Bronchial epithelial cell (primary cell): ENCODE results near the gene TXNRD1. TPM values are rescaled to one million over a fixed set of nuclear protein-coding genes. Genes with fewer than 3 reads are reported as not detected.
A peak's percentile ranks its signal among the peaks of the same experiment; 100 is the strongest.
"Not testable (repeated sequence)": the region's sequence is repeated elsewhere in the genome, so short reads cannot be mapped to it uniquely, and the experiment has no call there.

Experiments
- DNase-seq: peaks from one replicate; pipeline ENCODE4 v3.0.0-alpha.2; 2010; ENCODE audit warnings: low read depth
- FAIRE-seq: peaks from 2 replicates; lab custom pipeline; 2011; peaks lifted over from hg19 to GRCh38; lab: Jason Lieb, UNC
- H3K27me3 ChIP-seq: 2 replicates; pipeline ENCODE4 v1.5.1; 2011; ENCODE audit warnings: low read length; ENCODE audit not compliant: control insufficient read depth, insufficient read depth
- H3K36me3 ChIP-seq: 2 replicates; pipeline ENCODE4 v1.5.1; 2011; ENCODE audit warnings: low read length; ENCODE audit not compliant: control insufficient read depth, insufficient read depth
- H3K4me3 ChIP-seq: 2 replicates; pipeline ENCODE4 v1.5.1; 2011; ENCODE audit warnings: mild to moderate bottlenecking, low read depth, low read length, control low read depth
- total RNA-seq: library from RNA; depleted of rRNA; stranded (reverse); fragments of >200 nt; gene quantifications from 2 replicates; pipeline ENCODE4 v1.2.1, GENCODE V29; 2014
- TF ChIP-seq, protein P1 (sequence below): IDR thresholded peaks from 2 replicates; pipeline ENCODE4 v1.5.1; 2011; ENCODE audit warnings: mild to moderate bottlenecking, moderate library complexity, low read length, control low read depth, inconsistent platforms; ENCODE audit not compliant: insufficient read depth, severe bottlenecking

The TXNRD1 gene
- total RNA-seq, 1 donor from 2014 or later: 88.2 TPM

DNA sequence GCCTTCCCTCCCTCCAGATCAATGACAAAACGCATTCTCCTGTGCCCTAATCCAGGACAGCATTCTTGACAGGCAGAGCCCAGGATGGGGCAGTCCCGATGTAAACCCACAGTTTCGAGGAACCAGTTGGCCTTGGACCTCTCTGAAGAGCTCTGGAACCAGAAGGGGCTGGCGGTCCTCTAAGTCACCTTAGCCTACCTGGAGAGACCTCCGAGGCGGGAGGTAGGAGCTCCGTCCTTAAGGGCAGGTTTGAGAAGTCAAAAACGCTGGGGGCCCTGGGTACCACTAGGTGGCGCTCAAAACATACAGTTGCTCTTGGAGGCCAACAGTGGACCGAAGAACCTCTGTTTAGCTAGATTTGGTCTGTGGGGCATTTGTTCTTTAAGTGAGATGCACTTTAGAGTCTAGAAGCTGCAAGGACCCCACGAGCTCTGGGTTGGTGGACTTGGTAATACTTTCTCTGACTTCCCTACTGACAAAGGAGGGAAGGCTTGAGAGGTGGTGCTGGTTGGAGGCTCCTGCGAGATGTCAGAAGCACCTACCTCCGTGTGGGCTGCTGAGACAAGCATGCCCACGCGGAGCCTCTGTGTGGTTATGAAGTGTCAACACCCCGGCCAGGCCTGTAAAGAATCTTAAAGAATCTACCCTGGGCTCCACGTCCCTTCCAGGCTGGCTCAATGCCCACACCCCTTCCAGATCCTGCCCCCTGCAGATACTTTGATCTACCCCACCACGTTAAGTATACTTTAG lies 166.3 kb downstream of the TXNRD1 start:
- DNase-seq: peak; percentile 64
- TF ChIP-seq, protein P1, sequence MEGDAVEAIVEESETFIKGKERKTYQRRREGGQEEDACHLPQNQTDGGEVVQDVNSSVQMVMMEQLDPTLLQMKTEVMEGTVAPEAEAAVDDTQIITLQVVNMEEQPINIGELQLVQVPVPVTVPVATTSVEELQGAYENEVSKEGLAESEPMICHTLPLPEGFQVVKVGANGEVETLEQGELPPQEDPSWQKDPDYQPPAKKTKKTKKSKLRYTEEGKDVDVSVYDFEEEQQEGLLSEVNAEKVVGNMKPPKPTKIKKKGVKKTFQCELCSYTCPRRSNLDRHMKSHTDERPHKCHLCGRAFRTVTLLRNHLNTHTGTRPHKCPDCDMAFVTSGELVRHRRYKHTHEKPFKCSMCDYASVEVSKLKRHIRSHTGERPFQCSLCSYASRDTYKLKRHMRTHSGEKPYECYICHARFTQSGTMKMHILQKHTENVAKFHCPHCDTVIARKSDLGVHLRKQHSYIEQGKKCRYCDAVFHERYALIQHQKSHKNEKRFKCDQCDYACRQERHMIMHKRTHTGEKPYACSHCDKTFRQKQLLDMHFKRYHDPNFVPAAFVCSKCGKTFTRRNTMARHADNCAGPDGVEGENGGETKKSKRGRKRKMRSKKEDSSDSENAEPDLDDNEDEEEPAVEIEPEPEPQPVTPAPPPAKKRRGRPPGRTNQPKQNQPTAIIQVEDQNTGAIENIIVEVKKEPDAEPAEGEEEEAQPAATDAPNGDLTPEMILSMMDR: peak; percentile 97
- FAIRE-seq: no peak
- Histone ChIP-seq H3K4me3 (no peak overlapping the region), H3K36me3 (no peaks in the 10 kb centered on the region), H3K27me3 (no peaks in the 10 kb centered on the region)

- H3K36me3 ChIP-seq: no peaks in the 10 kb centered on the region
- no peak overlapping the region for H3K4me3 ChIP-seq
- DNase-seq (peak; percentile 30), FAIRE-seq (no peak)
- no peaks in the 10 kb centered on the region for H3K27me3 ChIP-seq
- TF ChIP-seq, protein P1: no peak
Observed at GRCh38 chr12:104384141-104384880, 168.7 kb downstream of the TXNRD1 start.

DNA sequence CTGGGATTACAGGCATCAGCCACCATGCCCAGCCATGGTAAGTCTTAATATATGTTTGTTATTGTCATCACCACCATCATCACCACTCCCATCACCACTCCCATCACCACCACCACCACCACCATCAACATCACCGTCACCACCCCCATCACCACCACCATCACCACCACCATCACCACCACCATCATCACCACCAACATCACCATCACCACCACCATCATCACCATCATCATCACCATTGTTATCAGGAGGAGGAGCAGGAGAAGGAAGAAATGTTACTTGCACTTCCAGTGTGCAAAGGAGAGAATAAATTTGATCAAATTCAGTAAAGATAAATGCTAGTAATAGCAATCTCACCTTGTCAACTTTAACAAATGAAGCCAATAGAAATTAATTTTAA lies 169.9 kb downstream of the TXNRD1 start:
- no peak overlapping the region for H3K4me3 ChIP-seq
- DNase-seq (no peak), FAIRE-seq (no peak)

GRCh38 chr12:104386461-104386860 lies 170.9 kb downstream of the TXNRD1 start:
- TF ChIP-seq, protein P1: no peak
- Histone ChIP-seq H3K4me3 (no peak overlapping the region), H3K36me3 (no peaks in the 10 kb centered on the region), H3K27me3 (no peaks in the 10 kb centered on the region)
- DNase-seq (no peak), FAIRE-seq (no peak)

More for the DNA sequence above, 169.9 kb downstream of the TXNRD1 start:
- no peaks in the 10 kb centered on the region for H3K36me3 ChIP-seq
- H3K27me3 ChIP-seq: no peaks in the 10 kb centered on the region
- TF ChIP-seq, protein P1: no peak

- no peak for DNase-seq
- FAIRE-seq: no peak
- Histone ChIP-seq H3K4me3 (no peak overlapping the region), H3K27me3 (no peaks in the 10 kb centered on the region), H3K36me3 (no peaks in the 10 kb centered on the region)
- TF ChIP-seq, protein P1: no peak
Observed at GRCh38 chr12:104387190-104387589, 171.6 kb downstream of the TXNRD1 start.

DNA sequence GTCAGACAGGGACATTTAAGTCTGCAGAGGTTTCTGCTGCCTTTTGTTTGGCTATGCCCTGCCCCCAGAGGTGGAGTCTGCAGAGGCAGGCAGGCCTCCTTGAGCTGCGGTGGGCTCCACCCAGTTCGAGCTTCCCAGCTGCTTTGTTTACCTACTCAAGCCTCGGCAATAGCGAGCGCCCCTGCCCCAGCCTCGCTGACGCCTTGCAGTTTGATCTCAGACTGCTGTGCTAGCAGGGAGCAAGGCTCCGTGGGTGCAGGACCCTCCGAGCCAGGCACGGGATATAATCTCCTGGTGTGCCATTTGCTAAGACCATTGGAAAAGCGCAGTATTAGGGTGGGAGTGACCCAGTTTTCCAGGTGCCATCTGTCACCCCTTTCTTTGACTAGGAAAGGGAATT lies 178.5 kb downstream of the TXNRD1 start:
- not testable (repeated sequence) for H3K27me3 ChIP-seq, H3K4me3 ChIP-seq, FAIRE-seq, H3K36me3 ChIP-seq, DNase-seq
